SIG-M5 treated with dmso at 0.1 percent for 504 hours (cell line): Measurements from ENCODE around the gene MRPL50.

Experiments
- DNase-seq: peaks from one replicate; lab custom pipeline; 2025; ENCODE audit not compliant: unreplicated experiment; lab: John Stamatoyannopoulos, UW

The MRPL50 gene

DNA sequence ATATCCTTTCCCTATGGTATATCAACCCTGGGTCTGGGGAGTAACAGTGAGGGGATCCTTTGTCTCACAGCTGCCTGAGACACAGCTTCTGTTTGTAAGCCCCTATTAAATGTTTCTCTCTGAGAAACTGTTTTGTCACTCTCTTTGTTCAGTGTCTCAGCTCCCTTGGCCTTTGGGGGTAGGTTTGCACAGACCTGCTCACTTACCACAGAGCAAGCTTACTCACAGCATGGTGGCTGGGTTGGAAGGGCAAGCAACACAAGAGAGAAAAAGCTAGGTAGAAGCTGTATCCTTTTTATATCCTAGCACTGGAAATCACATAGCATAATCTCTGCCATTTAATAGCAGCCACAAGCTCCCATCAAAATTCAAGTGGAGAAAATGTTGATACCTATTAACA lies 18.1 kb downstream of the MRPL50 start:
- no peak for DNase-seq

- DNase-seq: no peak
Measured at GRCh38 chr9:101376111-101376848, 22.1 kb downstream of the MRPL50 start.

- DNase-seq: no peak
Measured at GRCh38 chr9:101375546-101375945, 22.9 kb downstream of the MRPL50 start.

GRCh38 chr9:101372327-101373118 lies 25.9 kb downstream of the MRPL50 start:
- DNase-seq: no peak

DNA sequence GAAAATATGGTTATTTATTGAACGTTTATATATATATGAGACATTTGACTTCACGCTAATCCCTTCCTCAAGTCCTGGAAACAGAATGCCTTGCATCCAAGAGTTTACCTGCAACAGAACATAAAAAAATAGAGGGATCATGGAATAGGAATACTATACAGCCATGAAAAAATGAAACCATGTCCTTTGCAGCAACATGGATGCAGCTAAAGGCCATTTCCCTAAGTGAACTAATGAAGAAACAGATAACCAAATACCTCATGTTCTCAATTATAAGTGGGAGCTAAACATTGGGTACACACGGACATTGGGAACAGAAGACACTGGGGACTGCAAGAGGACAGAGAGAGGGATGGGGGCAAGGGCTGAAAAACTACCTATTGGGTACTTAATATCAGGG lies 26.6 kb downstream of the MRPL50 start:
- DNase-seq: no peak

GRCh38 chr9:101369884-101370531 lies 28.4 kb downstream of the MRPL50 start:
- no peak for DNase-seq

DNA sequence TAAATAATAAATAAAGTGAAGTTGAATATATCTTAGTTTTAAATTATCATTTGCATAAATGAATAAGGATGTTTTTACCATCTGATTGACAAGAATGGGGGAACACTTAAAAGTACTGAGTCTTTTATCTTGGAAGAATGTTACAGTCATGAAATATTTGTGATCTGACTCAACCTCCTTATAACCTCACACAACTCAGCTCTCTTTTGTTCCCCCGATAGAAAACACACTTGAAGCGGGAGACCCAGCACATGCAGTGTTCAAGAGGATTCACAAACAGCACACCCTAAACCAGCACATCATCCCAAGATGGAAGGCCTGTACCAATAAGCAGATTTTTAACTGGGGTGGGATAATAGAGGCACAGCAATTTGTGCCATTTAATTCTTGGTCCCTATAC lies 29.1 kb downstream of the MRPL50 start:
- no peak for DNase-seq

GRCh38 chr9:101367323-101367722 lies 31.1 kb downstream of the MRPL50 start:
- no peak for DNase-seq

DNA sequence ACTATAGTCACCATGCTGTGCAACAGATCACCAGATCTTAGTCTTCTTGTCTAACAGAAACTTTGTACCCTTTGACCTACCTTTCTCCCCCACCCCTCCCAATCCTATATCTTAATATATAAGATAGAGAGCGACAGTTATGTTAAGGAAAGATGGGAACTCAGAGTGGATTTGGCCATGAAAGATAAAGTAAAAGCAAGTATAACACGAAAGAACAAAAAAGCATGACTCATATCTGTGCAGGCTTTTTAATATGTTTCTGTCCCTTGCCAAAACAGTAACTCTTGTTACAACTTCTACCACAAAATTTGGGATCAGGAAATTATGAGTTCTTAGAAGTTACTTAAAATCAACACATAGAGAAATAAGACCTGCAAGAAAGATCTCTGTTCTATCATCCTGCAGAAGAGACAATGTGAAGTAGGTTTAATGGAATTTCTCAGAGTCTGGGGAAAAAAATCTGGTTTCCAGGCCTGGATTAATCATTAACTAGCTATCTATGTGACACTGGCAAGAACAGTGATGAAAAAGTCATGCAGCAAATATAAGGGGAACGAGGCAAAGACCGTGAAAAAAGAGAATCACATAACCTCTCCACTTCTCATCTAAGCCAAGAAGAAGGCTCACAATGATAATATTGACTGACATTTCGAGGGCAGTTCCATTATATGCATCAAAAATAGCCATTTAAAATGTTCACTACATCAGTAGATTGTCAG lies 32.2 kb downstream of the MRPL50 start:
- DNase-seq: no peak

- DNase-seq: no peak
Measured at GRCh38 chr9:101365181-101365580, 33.2 kb downstream of the MRPL50 start.

DNA sequence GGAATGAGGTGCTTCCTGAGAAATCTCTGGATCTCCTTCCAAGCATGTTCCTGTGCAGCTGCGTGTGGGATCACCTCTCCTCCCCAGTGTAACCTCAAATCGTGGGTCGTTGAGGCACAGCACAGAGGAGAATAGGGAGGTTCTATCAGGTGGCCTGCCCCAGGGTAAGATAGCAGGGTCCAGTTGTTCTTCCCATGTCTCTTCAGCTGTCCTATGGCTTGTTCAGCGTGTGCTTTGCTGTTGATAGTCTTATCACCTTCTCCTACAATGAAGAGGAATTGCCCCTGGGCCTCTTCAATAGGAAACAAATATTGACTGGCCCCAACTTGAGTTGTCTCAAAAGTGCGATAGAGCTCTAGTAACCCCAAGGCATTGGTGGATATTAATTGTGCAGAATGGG lies 36.0 kb downstream of the MRPL50 start:
- no peak for DNase-seq

- no peak for DNase-seq
Measured at GRCh38 chr9:101360647-101361046, 37.8 kb downstream of the MRPL50 start.

- DNase-seq: no peak
Measured at GRCh38 chr9:101359679-101360078, 38.7 kb downstream of the MRPL50 start.

DNA sequence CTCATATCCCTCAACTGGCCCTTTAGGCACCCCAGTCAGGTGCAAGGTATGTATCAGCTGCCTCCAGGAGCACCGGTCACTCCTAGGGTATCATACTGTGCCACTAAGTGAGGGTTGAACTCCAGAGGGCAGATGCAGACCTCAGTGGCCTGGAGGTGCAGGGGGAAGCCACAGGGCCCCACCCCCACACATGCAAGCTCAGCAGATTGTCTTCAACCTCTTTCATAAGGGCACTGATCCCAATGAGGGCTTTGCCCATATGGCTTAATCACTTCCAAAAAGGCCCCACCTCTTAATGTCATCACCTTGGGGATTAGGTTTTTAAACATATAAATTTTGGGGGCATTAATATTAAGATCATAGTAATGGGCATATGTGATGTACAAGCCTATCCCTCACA lies 41.8 kb downstream of the MRPL50 start:
- no peak for DNase-seq

DNA sequence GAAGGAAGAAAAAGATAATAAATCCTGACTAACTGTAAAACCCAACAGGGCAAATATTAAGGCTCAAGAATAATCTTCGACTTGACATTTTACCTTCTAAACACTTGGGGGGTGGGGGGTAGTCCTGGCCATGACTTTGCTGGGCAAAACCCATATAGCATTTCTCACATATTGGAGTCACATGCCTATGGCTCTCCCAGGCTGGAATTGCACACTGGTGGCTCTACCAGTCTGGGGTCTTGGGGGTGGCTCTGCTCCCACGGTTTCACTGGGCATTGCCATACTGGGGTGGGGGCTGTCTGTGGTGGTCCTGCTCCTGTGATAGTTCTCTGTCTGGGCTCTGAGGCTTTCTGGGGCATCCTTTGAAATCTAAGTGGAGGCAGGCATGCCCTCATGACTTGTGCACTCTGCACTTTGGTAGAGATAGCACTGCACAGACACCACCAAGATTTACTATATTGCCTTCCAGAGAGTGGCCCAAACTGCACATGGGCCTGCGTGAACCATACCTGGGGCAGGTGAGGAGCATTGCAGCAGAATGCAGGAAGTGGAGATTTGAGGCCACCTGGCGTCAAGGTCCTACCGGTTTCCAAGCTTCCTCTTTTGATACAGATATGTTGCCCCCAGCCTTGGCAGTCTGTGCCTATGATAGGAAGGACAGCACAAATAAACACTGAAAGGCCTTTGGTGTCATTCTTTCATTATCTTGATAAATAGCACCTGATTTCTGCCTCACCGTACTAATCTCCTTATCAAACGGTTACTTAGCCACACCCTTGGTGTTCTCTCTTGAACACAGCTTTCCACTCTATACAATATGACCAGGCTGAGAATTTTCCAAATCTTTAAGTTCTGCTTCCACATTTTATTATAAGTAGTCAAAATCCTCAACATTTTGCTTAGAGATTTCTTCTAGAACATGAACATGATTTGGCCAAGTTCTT lies 43.4 kb downstream of the MRPL50 start:
- no peak for DNase-seq

DNA sequence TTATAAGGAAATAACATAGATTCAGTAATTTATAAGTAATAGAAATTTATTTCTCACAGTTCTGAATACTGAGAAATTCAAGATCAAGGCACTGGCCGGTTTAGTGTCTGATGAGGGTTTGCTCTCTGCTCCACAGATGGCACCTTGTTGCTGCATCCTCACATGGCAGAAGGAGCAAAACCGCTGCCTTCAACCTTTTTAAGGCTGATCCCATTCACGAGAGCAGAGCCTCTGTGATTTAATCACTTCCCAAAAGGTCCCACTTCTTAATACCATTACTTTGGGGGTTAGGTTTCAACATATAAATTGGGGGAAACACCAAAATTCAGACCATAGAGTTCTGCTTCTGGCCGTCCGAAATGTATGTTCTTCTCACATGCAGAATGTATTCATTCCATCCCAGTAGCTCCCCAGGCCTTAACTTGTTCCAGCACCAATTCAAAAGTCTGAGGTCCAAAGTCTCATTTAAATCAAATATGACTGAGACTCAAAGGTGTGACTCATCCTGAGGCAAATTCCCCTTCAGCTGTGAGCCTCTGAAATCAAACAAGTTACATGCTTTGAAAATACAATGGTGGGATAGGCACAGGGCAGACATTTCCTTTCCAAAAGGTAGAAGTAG lies 44.2 kb downstream of the MRPL50 start:
- DNase-seq: no peak

GRCh38 chr9:101353683-101354082 lies 44.7 kb downstream of the MRPL50 start:
- DNase-seq: no peak

- DNase-seq: no peak
Measured at GRCh38 chr9:101352892-101353463, 45.4 kb downstream of the MRPL50 start.

GRCh38 chr9:101350285-101350684 lies 48.1 kb downstream of the MRPL50 start:
- DNase-seq: no peak
